Neural cell (in vitro differentiated cells): ENCODE data around the gene MYRF. TPM values are rescaled to one million over a fixed set of nuclear protein-coding genes. Genes with fewer than 3 reads are reported as not detected.

Source experiments
- H2AFZ ChIP-seq: fragments of 200-600, 300-800 bp; sonication (generic), shearing (Covaris generic); 2 replicates; pipeline ENCODE4 v1.6.0; 2014; ENCODE audit warnings: low read depth, mild to moderate bottlenecking, antibody characterized with exemption, low read length, moderate library complexity
- H3F3A ChIP-seq: fragments of 200-600 bp; shearing (Covaris generic); 2 replicates; pipeline ENCODE4 v1.6.1; 2016; ENCODE audit warnings: mild to moderate bottlenecking, moderate library complexity, mixed read lengths, antibody characterized with exemption, low read length; ENCODE audit not compliant: insufficient read depth, poor library complexity, severe bottlenecking
- H3K27ac ChIP-seq: fragments of 200-600, 300-800 bp; sonication (generic), shearing (Covaris generic); 2 replicates; pipeline ENCODE4 v1.5.1; 2014; ENCODE audit warnings: mild to moderate bottlenecking, low read length, moderate library complexity
- H3K27me3 ChIP-seq: fragments of 300-800, 200-600 bp; sonication (generic), shearing (Covaris generic); 2 replicates; pipeline ENCODE4 v1.6.0; 2014; ENCODE audit warnings: mild to moderate bottlenecking, low read depth, low read length, moderate library complexity; ENCODE audit not compliant: insufficient read depth
- H3K36me3 ChIP-seq: fragments of 300-800, 200-600 bp; sonication (generic), shearing (Covaris generic); 2 replicates; pipeline ENCODE4 v1.5.1; 2014; ENCODE audit warnings: mild to moderate bottlenecking, antibody characterized with exemption, low read length, moderate library complexity; ENCODE audit not compliant: insufficient read depth
- H3K4me2 ChIP-seq: fragments of 300-800, 200-600 bp; sonication (generic), shearing (Covaris generic); 2 replicates; pipeline ENCODE4 v1.6.0; 2014; ENCODE audit warnings: mild to moderate bottlenecking, low read length
- H3K4me3 ChIP-seq: fragments of 300-800, 200-600 bp; sonication (generic), shearing (Covaris generic); 2 replicates; pipeline ENCODE4 v1.5.1; 2014; ENCODE audit warnings: mild to moderate bottlenecking, low read length, moderate library complexity
- H3K79me2 ChIP-seq: fragments of 200-600 bp; shearing (Covaris generic); replicated peaks from 2 replicates; pipeline ENCODE4 v1.6.0; 2014; ENCODE audit warnings: mild to moderate bottlenecking, low read length, moderate library complexity; ENCODE audit not compliant: insufficient read depth
- H3K9ac ChIP-seq: fragments of 300-800, 200-600 bp; sonication (generic), shearing (Covaris generic); 2 replicates; pipeline ENCODE4 v1.6.1; 2016; ENCODE audit warnings: mild to moderate bottlenecking, low read length, mixed read lengths
- H3K9me2 ChIP-seq: fragments of 200-600 bp; shearing (Covaris generic); 2 replicates; pipeline ENCODE4 v1.6.1; 2016; ENCODE audit warnings: mild to moderate bottlenecking, low read length, mixed read lengths; ENCODE audit not compliant: insufficient read depth
- H3K9me3 ChIP-seq: fragments of 200-600, 300-800 bp; sonication (generic), shearing (Covaris generic); 2 replicates; pipeline ENCODE4 v1.6.1; 2016; ENCODE audit warnings: mild to moderate bottlenecking, mixed run types, low read length, moderate library complexity, mixed read lengths
- H4K20me1 ChIP-seq: fragments of 200-600 bp; shearing (Covaris generic); 2 replicates; pipeline ENCODE4 v1.6.1; 2016; ENCODE audit warnings: mild to moderate bottlenecking, mixed run types; ENCODE audit not compliant: insufficient read depth
- CTCF ChIP-seq: fragments of 450-650 bp; IDR thresholded peaks from 2 replicates; pipeline ENCODE4 v1.5.1; 2014; ENCODE audit warnings: antibody characterized with exemption, mild to moderate bottlenecking, moderate library complexity; ENCODE audit not compliant: poor library complexity, severe bottlenecking
- EP300 ChIP-seq: fragments of 450-650 bp; conservative IDR thresholded peaks from 2 replicates; pipeline ENCODE4 v1.6.1; 2014; ENCODE audit warnings: antibody characterized with exemption, mild to moderate bottlenecking, moderate library complexity; ENCODE audit not compliant: poor library complexity, severe bottlenecking
- EZH2 ChIP-seq: fragments of 200-600, 300-800 bp; shearing (Covaris generic), sonication (generic); IDR thresholded peaks from 2 replicates; pipeline ENCODE4 v1.6.1; 2014; ENCODE audit warnings: antibody characterized with exemption, low read length, borderline replicate concordance, mild to moderate bottlenecking; ENCODE audit not compliant: insufficient read depth, poor library complexity, severe bottlenecking
- MXI1 ChIP-seq: fragments of 450-650 bp; conservative IDR thresholded peaks from 2 replicates; pipeline ENCODE4 v1.6.1; 2014; ENCODE audit warnings: antibody characterized with exemption, mild to moderate bottlenecking; ENCODE audit not compliant: poor library complexity, severe bottlenecking
- POLR2AphosphoS5 ChIP-seq: IDR thresholded peaks from 2 replicates; pipeline ENCODE4 v1.6.1; 2012
- RAD21 ChIP-seq: fragments of 450-650 bp; conservative IDR thresholded peaks from 2 replicates; pipeline ENCODE4 v1.6.1; 2014; ENCODE audit warnings: antibody characterized with exemption, mild to moderate bottlenecking, moderate library complexity
- REST ChIP-seq: IDR thresholded peaks from 2 replicates; pipeline ENCODE4 v1.6.1; 2012; ENCODE audit warnings: borderline replicate concordance
- SMC3 ChIP-seq: fragments of 450-650 bp; conservative IDR thresholded peaks from 2 replicates; pipeline ENCODE4 v1.6.1; 2014; ENCODE audit warnings: antibody characterized with exemption, mild to moderate bottlenecking, moderate library complexity; ENCODE audit not compliant: poor library complexity
- TAF1 ChIP-seq: IDR thresholded peaks from 2 replicates; pipeline ENCODE4 v1.6.1; 2012; ENCODE audit warnings: low read depth
- polyA plus RNA-seq: library from polyadenylated mRNA; depleted of rRNA; stranded (reverse); fragments of >200 nt; gene quantifications from 2 replicates; pipeline ENCODE4 v1.2.3, GENCODE V29; 2014

The MYRF gene
- polyA plus RNA-seq, 1 donor from 2014 or later: 0.16 TPM

- Histone ChIP-seq H3K36me3 (no peaks in the 10 kb centered on the region), H3K4me3 (no peak overlapping the region), H3K79me2 (no peaks in the 10 kb centered on the region), H3K4me2 (no peak overlapping the region), H3K9me2 (no peaks in the 10 kb centered on the region), H2AFZ (no peak overlapping the region), H3K9ac (no peak overlapping the region), H3K9me3 (no peaks in the 10 kb centered on the region), H4K20me1 (no peaks in the 10 kb centered on the region), H3F3A (no peaks in the 10 kb centered on the region), H3K27ac (no peak overlapping the region), H3K27me3 (no peaks in the 10 kb centered on the region)
- TF ChIP-seq RAD21 (no peak), SMC3 (no peak), EZH2 (no peak)
Observed at GRCh38 chr11:61713906-61714305, 38.5 kb upstream of the MYRF start.

DNA sequence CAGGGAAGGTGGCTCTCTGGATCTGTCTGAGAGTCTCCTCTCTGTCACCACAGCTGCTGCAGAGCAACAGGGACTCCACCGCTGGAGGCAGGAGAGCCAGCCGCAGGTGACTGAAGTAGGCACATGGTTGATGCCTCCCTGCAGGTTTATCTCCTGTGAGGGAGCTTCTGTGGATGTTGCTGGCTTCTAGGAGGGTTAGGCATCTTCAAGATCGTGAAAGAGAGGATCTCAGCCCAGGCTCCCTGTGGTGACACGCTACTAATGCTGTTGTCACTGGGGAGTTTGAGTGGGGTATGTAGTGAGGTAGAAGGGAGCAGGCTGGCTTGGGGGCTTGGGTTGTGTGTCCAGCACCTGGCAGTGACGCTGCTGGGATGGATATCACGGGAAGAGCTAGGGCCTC lies 38.1 kb upstream of the MYRF start:
- no peak overlapping the region for H3K27ac ChIP-seq
- no peak overlapping the region for H3K4me3 ChIP-seq
- no peaks in the 10 kb centered on the region for H4K20me1 ChIP-seq
- no peaks in the 10 kb centered on the region for H3K36me3 ChIP-seq
- no peak for TF ChIP-seq SMC3
- no peak for TF ChIP-seq TAF1
- no peak for TF ChIP-seq REST
- no peak for TF ChIP-seq CTCF
- TF ChIP-seq EP300: no peak
- TF ChIP-seq RAD21: no peak
- TF ChIP-seq EZH2: no peak
- TF ChIP-seq POLR2AphosphoS5: no peak
- TF ChIP-seq MXI1: no peak
- no peak overlapping the region for H2AFZ ChIP-seq
- H3K9me3 ChIP-seq: no peaks in the 10 kb centered on the region
- no peaks in the 10 kb centered on the region for H3F3A ChIP-seq
- H3K9me2 ChIP-seq: no peaks in the 10 kb centered on the region
- no peaks in the 10 kb centered on the region for H3K79me2 ChIP-seq
- no peaks in the 10 kb centered on the region for H3K27me3 ChIP-seq
- no peak overlapping the region for H3K9ac ChIP-seq
- no peak overlapping the region for H3K4me2 ChIP-seq

DNA sequence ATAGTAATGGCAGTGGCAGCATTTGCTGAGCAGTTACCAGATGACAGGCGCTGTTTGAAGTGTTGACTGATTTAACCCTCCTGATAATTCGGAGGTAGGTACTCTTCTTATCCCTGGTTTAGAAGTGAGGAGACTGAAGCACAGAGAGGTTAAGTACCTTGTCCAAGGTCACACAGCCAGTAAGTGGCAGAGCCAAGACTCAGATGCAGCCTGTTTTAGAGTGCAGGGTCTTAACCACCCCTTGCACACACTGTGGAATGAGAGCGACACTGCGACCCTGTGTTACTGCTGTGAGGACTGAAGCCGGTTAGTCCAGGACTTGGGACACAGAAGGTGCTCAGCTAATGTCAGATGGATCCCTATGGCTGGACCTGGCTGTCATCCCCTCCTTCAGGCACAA lies 37.5 kb upstream of the MYRF start:
- no peaks in the 10 kb centered on the region for H3K79me2 ChIP-seq
- no peak overlapping the region for H3K4me2 ChIP-seq
- H2AFZ ChIP-seq: no peak overlapping the region
- TF ChIP-seq MXI1: no peak
- no peak for TF ChIP-seq CTCF
- no peak for TF ChIP-seq REST
- TF ChIP-seq SMC3: no peak
- TF ChIP-seq RAD21: no peak
- TF ChIP-seq EP300: no peak
- no peak for TF ChIP-seq EZH2
- TF ChIP-seq POLR2AphosphoS5: no peak
- no peak for TF ChIP-seq TAF1
- no peaks in the 10 kb centered on the region for H3F3A ChIP-seq
- H3K27ac ChIP-seq: no peak overlapping the region
- H3K9ac ChIP-seq: no peak overlapping the region
- H3K36me3 ChIP-seq: no peaks in the 10 kb centered on the region
- no peaks in the 10 kb centered on the region for H3K9me2 ChIP-seq
- H3K4me3 ChIP-seq: no peak overlapping the region
- no peaks in the 10 kb centered on the region for H3K9me3 ChIP-seq
- H3K27me3 ChIP-seq: no peaks in the 10 kb centered on the region
- H4K20me1 ChIP-seq: no peaks in the 10 kb centered on the region
